Right cardiac atrium (tissue), 5 donors: ENCODE data around the gene ADAMTS13. TPM values are rescaled to one million over a fixed set of nuclear protein-coding genes. Genes with fewer than 3 reads are reported as not detected.
A peak's percentile ranks its signal among the peaks of the same experiment; 100 is the strongest.

Source experiments
- ATAC-seq, 2 donors: fragments of 200-7000 bp; cut with Tn5 transposase; one replicate each; pipeline versions ENCODE4 v1.8.0 to v1.9.1; 2020; ENCODE audit warnings: moderate library complexity in 2 of 2, mild to moderate bottlenecking in 1 of 2
- DNase-seq, 3 donors: peaks; one replicate each; pipeline ENCODE4 v3.0.0-alpha.2; 2020
- H3K27ac ChIP-seq: one replicate; pipeline ENCODE4 v1.5.1; 2013; ENCODE audit warnings: mild to moderate bottlenecking, low read length, control low read depth, moderate library complexity
- H3K27me3 ChIP-seq: one replicate; pipeline ENCODE4 v1.6.1; 2013; ENCODE audit not compliant: control insufficient read depth, insufficient read depth
- H3K4me1 ChIP-seq: one replicate; pipeline ENCODE4 v1.6.1; 2013; ENCODE audit warnings: low read length; ENCODE audit not compliant: control insufficient read depth, insufficient read depth
- H3K4me3 ChIP-seq: one replicate; pipeline ENCODE4 v1.5.1; 2013; ENCODE audit warnings: low read length, control low read depth
- H3K9me3 ChIP-seq: one replicate; pipeline ENCODE4 v1.6.1; 2013; ENCODE audit warnings: low read length; ENCODE audit not compliant: control insufficient read depth
- WGBS: extraction: QIAGEN DNeasy Blood & Tissue Kit; methylation state at CpG from one replicate; pipeline ENCODE4 v1.1.7; 2013; 5-methylcytosine and 5-hydroxymethylcytosine counted together
- intact Hi-C, 4 donors: fragments of 100-400 bp; cut with DNase I; formaldehyde crosslinking; loops; one replicate each; pipeline versions ENCODE4 v1.11.0 to v1.14.0; 2022 to 2023
- polyA plus RNA-seq: library from polyadenylated mRNA; stranded (reverse); fragments of 200-250 nt; gene quantifications from one replicate; pipeline ENCODE4 v1.2.3, GENCODE V29; 2013
- total RNA-seq, 4 donors: library from RNA; stranded (reverse); fragmentation: NEBNext Ultra II Directional; extraction: Animal tissue kit (Norgen Biotek cat#: 25700); gene quantifications; one replicate each; pipeline ENCODE4 v1.2.1, GENCODE V29; 2021
- donor health status: healthy with polysubstance abuse.
- donor health status: DM: no; HTN: yes; CAD: no.
- donor health status: DM: no; HTN: no; CAD: no.
- donor health status: DM: no; HTN: yes; CAD: no; lungs with severe emphysema.
- donor health status: DM: yes; HTN: yes; CAD: no.

The ADAMTS13 gene
- total and polyA plus RNA-seq, 5 donors: 2.1 to 4.6 (median 4.0) TPM

GRCh38 chr9:133472277-133472645 lies 50.1 kb downstream of the ADAMTS13 start:
- Histone ChIP-seq H3K27ac (no peak overlapping the region), H3K27me3 (no peaks in the 10 kb centered on the region), H3K4me1 (no peaks in the 10 kb centered on the region), H3K4me3 (no peak overlapping the region), H3K9me3 (no peaks in the 10 kb centered on the region)
- ATAC-seq (no peak), DNase-seq (peak in 2 of 3 donors; percentile 47)
- intact Hi-C loops: no loop called here
- WGBS: 87% methylated on average over 11 of the region's 11 CpGs

GRCh38 chr9:133472753-133473378 lies 50.7 kb downstream of the ADAMTS13 start:
- no peak overlapping the region for H3K27ac ChIP-seq
- H3K27me3 ChIP-seq: no peaks in the 10 kb centered on the region
- no peak for ATAC-seq
- peak in 1 of 3 donors; percentile 56 for DNase-seq
- no peaks in the 10 kb centered on the region for H3K4me1 ChIP-seq
- intact Hi-C loops: no loop called here
- H3K4me3 ChIP-seq: no peak overlapping the region
- H3K9me3 ChIP-seq: no peaks in the 10 kb centered on the region
- 79% methylated on average over 19 of the region's 19 CpGs for WGBS

DNA sequence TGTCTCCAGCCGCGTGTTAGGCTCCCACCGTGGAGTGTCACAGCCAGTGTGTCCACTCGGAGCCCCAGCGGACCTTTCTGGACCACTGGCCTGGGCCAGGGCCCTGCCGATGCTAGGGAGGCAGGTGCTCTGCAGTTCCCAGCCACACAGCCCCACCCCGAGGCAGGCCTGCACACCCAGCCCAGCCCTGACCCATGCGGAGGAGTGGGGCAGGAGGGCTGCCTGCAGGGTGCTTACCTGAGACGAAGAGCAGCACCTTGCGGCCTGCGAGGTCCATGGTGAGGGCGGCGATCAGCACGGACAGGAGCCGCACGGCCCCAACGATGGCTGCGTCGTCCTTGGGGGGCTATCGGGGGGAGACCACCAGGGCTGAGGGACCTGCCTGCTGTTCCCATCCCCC lies 51.6 kb downstream of the ADAMTS13 start:
- ATAC-seq (no peak), DNase-seq (peak in 1 of 3 donors; percentile 52)
- intact Hi-C loops: no loop called here
- no peak overlapping the region for H3K4me3 ChIP-seq
- H3K27me3 ChIP-seq: no peaks in the 10 kb centered on the region
- H3K4me1 ChIP-seq: no peaks in the 10 kb centered on the region
- 90% methylated on average over 20 of the region's 20 CpGs for WGBS
- H3K27ac ChIP-seq: no peak overlapping the region
- no peaks in the 10 kb centered on the region for H3K9me3 ChIP-seq

- 73% methylated on average over 5 of the region's 5 CpGs for WGBS
- ATAC-seq (no peak), DNase-seq (peak in 1 of 3 donors; percentile 51)
- no peak overlapping the region for H3K27ac ChIP-seq
- no peaks in the 10 kb centered on the region for H3K4me1 ChIP-seq
- no peak overlapping the region for H3K4me3 ChIP-seq
- intact Hi-C loops: no loop called here
- no peaks in the 10 kb centered on the region for H3K9me3 ChIP-seq
- no peaks in the 10 kb centered on the region for H3K27me3 ChIP-seq
Observed at GRCh38 chr9:133474215-133474614, 52.0 kb downstream of the ADAMTS13 start.

DNA sequence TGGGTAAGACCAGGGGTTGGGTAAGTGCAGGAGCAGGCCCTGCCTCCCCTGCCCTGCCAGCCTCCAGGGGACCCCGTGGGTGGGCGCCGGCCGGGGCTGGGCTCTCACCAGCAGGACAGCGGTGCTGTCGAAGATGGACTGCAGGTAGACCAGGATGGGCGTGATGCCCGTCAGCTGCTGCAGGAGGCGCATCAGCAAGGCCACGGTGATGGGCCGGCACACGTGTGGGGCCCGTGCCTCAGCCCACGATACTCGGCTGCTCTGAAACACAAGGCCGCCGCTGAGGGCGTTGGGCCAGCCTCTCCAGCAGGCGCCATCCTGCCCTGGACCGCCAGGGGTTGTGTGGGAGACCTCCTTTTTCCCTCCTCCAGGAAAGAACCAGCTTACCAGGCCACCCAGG lies 52.7 kb downstream of the ADAMTS13 start:
- H3K4me1 ChIP-seq: no peaks in the 10 kb centered on the region

DNA sequence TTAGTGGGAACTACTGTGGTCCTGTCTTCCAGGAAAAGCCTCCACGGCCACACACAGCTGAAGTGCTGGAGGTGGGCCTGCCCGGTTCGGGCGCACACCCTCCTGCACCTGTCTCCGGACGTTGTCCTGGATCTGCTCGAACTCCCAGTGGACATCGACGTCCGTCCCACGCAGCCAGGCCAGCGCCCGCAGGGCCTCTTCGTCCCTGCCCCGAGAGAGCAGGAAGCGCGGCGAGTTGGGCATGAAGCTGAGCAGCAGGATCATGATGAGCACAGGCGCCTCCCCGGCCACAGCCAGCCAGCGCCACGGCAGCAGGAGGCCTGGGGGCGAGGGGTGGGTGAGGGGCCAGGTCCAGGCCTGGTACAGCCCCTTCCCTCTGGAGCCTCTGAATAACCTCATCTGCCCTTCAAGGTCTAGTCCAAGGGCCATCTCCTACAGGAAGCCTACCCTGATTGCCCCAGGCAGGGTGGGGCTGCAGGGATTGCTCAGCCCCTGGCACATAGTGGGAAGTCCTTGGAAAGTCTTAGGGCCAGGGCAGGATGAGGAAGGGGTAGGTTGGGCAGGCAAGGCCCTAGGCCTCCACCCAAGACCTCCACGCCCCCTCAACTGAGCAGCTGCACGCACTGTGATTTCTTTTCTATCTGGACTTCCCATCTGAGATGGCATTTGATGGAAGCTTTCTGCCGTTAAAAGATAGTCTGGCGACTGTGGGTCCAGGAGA lies 53.3 kb downstream of the ADAMTS13 start:
- intact Hi-C loops: no loop called here
- ATAC-seq: no peak
- Histone ChIP-seq H3K4me1 (no peaks in the 10 kb centered on the region), H3K4me3 (no peak overlapping the region), H3K9me3 (no peaks in the 10 kb centered on the region), H3K27me3 (no peaks in the 10 kb centered on the region), H3K27ac (no peak overlapping the region)
- DNase-seq: peak in 2 of 3 donors; percentile 26 to 66
- 92% methylated on average over 27 of the region's 27 CpGs for WGBS

More for the DNA sequence above, 52.7 kb downstream of the ADAMTS13 start:
- Histone ChIP-seq H3K27me3 (no peaks in the 10 kb centered on the region), H3K27ac (no peak overlapping the region), H3K9me3 (no peaks in the 10 kb centered on the region), H3K4me3 (no peak overlapping the region)
- DNase-seq (peak in 1 of 3 donors; percentile 50), ATAC-seq (no peak)
- intact Hi-C loops: no loop called here
- 89% methylated on average over 20 of the region's 20 CpGs for WGBS

DNA sequence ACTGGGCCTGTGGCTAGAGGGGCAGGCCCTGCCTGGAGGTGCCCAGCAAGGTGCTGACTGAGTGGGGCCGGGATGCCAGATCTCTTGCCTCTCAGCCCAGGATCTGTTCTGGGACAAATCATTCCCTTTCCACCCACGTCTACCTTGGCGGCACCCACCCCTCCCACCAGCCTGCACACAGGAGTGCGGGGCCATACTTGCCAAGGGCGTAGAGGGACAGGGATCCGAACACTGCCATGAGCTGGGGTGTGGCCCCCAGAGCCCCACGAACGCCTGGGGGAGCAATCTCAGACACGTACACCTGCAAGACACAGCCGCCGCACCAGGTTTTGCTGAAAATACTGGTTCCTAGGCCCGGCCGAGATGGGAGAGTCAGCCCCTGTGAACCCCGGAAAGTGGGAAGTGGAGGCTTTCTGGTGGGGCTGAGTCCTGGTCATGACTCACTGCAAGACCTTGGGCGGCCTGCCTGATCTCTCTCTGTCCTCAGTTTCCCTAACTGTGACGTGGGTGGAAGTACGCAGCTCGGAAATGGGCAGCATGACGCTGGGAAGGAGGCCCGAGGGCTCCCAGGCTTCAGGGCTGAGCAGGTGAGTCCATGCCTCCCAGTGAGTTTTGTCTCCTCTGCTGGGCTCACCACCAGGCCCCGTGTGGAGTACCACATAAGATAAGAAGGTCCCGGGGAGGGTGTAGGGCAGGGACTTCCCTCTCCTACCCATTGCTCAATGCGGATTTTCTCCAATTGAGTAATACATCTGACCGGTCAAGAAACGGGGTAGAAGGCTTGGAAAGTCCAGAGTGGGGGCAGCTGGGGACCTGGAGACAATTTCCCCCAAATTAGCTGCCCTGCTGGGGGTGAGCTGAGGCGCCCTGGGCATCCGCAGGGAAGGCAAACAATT lies 54.1 kb downstream of the ADAMTS13 start:
- no peak for ATAC-seq
- no peak overlapping the region for H3K27ac ChIP-seq
- intact Hi-C loops: no loop called here
- no peaks in the 10 kb centered on the region for H3K27me3 ChIP-seq
- H3K4me1 ChIP-seq: no peaks in the 10 kb centered on the region
- WGBS: 86% methylated on average over 27 of the region's 27 CpGs
- no peaks in the 10 kb centered on the region for H3K9me3 ChIP-seq
- no peak overlapping the region for H3K4me3 ChIP-seq
- peak in 2 of 3 donors; percentile 44 to 50 for DNase-seq

DNA sequence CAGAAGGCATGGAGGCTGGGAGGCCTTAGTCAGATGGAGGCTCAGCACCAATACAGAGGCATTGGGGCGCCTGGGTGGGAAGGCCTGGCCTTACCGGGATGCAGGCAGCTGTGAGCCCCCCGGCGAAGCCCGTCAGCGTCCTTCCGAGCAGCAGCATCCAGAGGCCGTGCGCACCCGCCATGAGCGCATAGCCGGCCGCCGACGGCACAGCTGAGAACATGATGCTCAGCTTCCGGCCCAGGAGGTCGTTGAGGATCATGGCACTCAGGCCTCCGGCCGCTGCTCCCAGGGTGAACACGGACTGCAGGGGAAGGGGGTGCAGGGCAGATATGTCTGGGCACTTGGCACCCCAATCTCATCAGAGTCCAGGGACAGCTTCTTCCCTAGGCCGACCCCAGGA lies 54.8 kb downstream of the ADAMTS13 start:
- H3K27ac ChIP-seq: no peak overlapping the region
- ATAC-seq: no peak
- no peaks in the 10 kb centered on the region for H3K4me1 ChIP-seq
- intact Hi-C loops: no loop called here
- DNase-seq: peak in 2 of 3 donors; percentile 36 to 50
- no peaks in the 10 kb centered on the region for H3K9me3 ChIP-seq
- H3K27me3 ChIP-seq: no peaks in the 10 kb centered on the region
- 95% methylated on average over 21 of the region's 21 CpGs for WGBS
- no peak overlapping the region for H3K4me3 ChIP-seq

GRCh38 chr9:133477461-133477860 lies 55.3 kb downstream of the ADAMTS13 start:
- intact Hi-C loops: no loop called here
- Histone ChIP-seq H3K27ac (no peak overlapping the region), H3K9me3 (no peaks in the 10 kb centered on the region), H3K27me3 (no peaks in the 10 kb centered on the region), H3K4me1 (no peaks in the 10 kb centered on the region), H3K4me3 (no peak overlapping the region)
- WGBS: 95% methylated on average over 4 of the region's 4 CpGs
- DNase-seq (peak in 2 of 3 donors; percentile 26 to 46), ATAC-seq (no peak)

GRCh38 chr9:133477992-133478850 lies 56.1 kb downstream of the ADAMTS13 start:
- WGBS: 36% methylated on average over 17 of the region's 17 CpGs
- Histone ChIP-seq H3K27me3 (no peaks in the 10 kb centered on the region), H3K27ac (peak overlapping the region; percentile 7), H3K9me3 (no peaks in the 10 kb centered on the region), H3K4me3 (peak overlapping the region; percentile 53), H3K4me1 (no peaks in the 10 kb centered on the region)
- peak; percentile 8 to 62 for ATAC-seq
- intact Hi-C loops: no loop called here
- DNase-seq: peak; percentile 63 to 81 (median 66)
